ENCODE results near the gene ADM2. TPM values are rescaled to one million over a fixed set of nuclear protein-coding genes. Genes with fewer than 3 reads are reported as not detected.

Gene ADM2
- total and polyA plus RNA-seq, 2 of the 13 experiments (the other 11 are each of a cell fraction or from before 2014, with no cell fraction given): 1.2 to 3.0 TPM

GRCh38 chr22:50531962-50532674, 50.8 kb downstream of the ADM2 start (continued):
- TF ChIP-seq ZNF318 (CRISPR knock-in tag; IDR thresholded peaks at IDR 0.05) (no peak), ZNF616 (CRISPR knock-in tag; IDR thresholded peaks at IDR 0.05; ENCODE audit: low read depth) (no peak), ZNF382 (CRISPR knock-in tag; IDR thresholded peaks at IDR 0.05; ENCODE audit: borderline replicate concordance) (no peak), ZSCAN25 (CRISPR knock-in tag; IDR thresholded peaks at IDR 0.05) (peak; percentile 13; the same call in 1 of the 2 replicates), ZNF770 (CRISPR knock-in tag; IDR thresholded peaks at IDR 0.05) (no peak), RAD51 (IDR thresholded peaks at IDR 0.05; ENCODE audit: borderline replicate concordance) (no peak), IKZF5 (CRISPR knock-in tag; IDR thresholded peaks at IDR 0.05) (no peak), CCDC6 (CRISPR knock-in tag; IDR thresholded peaks at IDR 0.05) (no peak), CTCF (CRISPR knock-in tag; IDR thresholded peaks at IDR 0.05) (no peak), ZNF891 (CRISPR knock-in tag; IDR thresholded peaks at IDR 0.05) (0 out of 2 replicates have a peak, but pooled peaks have one; percentile 44), KDM1A (CRISPR knock-in tag; IDR thresholded peaks at IDR 0.05) (no peak), ZNF75D (CRISPR knock-in tag; IDR thresholded peaks at IDR 0.05; ENCODE audit: borderline replicate concordance) (no peak), ZNF674 (CRISPR knock-in tag; IDR thresholded peaks at IDR 0.05; ENCODE audit: low read depth) (no peak), ARNT (IDR thresholded peaks at IDR 0.05) (no peak), ZNF713 (CRISPR knock-in tag; IDR thresholded peaks at IDR 0.05) (no peak), HHEX (CRISPR knock-in tag; IDR thresholded peaks at IDR 0.05) (no peak)

All from HepG2 (cell line).